Stimulated activated CD4-positive, alpha-beta T cell treated with anti-CD3 and anti-CD28 coated beads, Interleukin-4, amount 100 ng/mL, for 1 hour (primary cell): ENCODE measurements around the gene TSPAN16.
A peak's percentile ranks its signal among the peaks of the same experiment; 100 is the strongest.

Experiments
- DNase-seq: peaks from one replicate; pipeline ENCODE4 v3.0.0-alpha.2; 2020

Gene TSPAN16, protein sequence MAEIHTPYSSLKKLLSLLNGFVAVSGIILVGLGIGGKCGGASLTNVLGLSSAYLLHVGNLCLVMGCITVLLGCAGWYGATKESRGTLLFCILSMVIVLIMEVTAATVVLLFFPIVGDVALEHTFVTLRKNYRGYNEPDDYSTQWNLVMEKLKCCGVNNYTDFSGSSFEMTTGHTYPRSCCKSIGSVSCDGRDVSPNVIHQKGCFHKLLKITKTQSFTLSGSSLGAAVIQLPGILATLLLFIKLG

DNA sequence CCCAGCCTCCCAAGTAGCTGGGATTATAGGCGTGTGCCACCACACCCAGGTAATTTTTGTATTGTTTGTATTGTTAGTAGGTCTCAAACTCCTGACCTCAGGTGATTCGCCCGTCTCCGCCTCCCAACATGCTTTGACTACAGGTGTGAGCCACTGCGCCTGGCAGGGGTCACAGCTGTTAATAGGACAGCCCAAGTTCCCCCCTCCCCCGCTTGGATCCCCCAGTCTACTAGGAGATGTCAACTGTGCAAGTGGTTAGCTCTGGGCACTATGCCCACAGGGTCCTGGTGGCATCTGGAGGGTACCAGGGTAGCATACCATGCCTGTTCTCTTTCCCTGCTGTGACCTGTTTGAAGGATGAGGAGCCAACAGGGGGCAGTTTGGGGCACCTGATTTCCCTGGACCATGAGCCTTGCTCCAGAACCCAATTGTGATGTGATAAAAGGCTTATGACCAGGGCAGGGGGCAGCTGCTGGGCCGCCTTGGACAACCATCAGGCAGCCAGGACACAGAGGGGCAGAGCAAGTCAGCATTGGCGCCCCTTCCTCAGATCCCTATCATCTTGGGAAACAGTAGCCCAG lies at the start of gene TSPAN16:
Gene TSPAN16 (plus strand): TSS at position 496 of the 581 bp plus-strand sequence. CDS start 138 bp downstream, outside the sequence.
- no peak for DNase-seq

DNA sequence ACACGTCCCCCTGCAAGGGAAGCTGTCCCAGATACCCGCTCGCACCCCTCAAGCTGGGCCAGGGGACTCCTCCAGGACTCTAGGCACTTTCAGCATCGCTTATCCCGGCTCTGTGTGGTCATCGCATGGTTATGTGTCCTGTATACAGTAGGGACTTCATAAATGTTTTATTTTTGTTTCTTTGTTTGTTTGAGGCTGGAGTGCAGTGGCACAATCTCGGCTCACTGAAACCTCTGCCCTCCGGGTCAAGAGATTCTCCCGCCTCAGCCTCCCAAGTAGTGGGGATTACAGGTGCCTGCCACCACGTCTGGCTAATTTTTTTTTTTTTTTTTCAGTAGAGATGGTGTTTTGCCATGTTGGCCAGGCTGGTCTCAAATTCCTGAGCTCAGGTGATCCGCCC lies 49.0 kb upstream of the TSPAN16 start:
- DNase-seq: no peak

DNA sequence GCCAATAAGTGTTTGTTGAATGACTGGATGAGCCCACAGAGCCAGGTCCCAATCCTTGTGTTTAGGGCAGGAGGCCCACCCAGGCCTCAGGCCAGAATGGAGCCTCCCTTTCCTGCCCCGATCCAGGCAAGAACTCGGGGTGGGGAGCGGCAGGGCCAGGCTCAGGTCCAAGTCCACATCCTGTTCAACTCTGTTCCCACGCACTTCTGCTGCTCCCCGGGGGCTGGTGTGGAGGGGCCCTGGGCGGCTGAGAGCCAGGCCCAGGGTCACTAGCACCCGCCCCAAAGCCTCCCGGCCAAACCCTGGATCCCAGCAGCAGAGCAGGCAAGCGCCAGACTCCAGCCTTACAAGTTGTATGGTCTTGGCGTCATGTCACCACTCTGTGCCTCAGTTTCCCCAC lies 48.6 kb upstream of the TSPAN16 start:
- DNase-seq: no peak

DNA sequence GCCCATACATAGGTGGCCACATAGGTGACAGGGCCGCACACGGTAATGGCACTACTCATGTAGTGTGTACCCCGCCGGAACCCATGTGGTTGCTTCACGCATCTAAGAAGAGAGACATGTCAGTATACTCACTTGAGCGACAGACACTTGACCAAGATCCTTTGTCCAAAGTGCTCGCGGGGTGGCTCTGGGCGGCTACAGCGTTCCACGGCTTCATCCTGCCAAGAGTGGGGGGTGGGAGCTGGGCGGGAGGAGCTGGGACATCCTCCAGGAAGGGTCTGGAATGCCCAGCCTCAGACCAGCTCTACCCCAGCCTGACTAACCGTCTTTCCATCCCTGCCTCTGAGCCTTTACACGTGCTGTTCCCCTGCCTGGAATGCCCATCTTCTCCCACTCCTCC lies 48.0 kb upstream of the TSPAN16 start:
- no peak for DNase-seq

DNA sequence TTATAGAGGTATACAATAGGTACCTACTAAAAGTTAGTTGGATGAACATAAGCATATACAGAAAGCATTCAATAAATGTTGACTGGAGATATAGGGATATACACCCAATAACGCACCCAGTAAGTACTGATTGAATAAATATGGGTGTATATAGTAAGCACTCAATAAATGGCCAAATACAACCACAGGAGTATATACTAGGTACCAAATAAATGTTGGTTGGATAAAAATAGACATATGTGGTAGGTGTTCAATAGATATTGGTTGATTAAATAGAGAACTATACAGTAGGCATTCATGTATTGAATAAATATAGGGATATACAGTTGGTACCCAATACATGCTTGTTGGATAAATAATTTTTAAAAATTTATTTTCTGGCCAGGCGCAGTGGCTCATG lies 47.1 kb upstream of the TSPAN16 start:
- DNase-seq: no peak

DNA sequence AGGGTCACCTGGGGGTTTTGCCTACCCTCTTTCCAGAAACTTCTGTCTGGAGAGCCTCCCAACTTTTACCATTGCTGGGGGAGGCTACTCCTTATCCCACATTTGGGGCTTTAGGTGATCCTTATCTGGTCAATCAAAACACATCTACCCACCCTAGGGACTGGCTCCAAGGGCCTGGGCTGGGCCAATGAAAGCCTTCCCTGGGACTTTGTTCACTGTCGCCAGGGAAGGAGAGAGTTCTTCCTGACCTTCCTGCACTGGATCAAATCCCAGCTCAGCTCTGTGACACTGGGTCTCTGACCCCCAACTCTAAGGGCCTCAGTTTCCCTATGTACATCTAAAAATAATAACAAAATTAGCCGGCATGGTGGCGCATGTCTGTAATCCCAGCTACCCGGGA lies 44.7 kb upstream of the TSPAN16 start:
- no peak for DNase-seq

DNA sequence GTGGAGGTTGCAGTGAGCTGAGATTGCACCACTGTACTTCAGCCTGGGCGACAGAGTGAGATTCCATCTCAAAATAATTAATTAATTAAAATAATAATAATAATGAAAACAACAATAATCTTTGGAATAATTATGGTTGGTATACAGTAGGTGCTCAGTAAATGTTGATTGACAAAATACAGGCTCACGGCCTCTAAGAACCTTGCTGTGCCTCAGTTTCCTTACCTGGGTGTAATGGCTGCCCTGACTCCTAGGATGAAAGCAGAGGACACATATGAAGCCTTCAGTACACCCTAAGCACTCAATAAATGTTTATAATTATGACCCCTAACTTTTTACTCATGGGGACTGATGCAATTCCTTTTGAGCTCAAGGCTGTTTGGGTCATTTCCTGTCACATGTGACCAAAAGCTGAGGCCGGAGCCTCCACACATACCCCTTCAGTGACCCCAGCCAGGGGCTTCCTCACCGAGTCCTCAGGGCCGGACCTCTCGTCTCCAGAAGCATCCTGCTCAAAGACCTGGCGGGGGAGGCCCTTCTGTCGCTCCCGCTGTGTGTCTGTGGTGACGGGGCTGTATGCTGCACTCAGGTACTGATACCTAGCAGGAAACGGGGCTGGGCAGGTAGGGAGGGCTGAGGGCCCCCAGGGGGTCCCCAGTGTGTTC lies 44.2 kb upstream of the TSPAN16 start:
- no peak for DNase-seq

DNA sequence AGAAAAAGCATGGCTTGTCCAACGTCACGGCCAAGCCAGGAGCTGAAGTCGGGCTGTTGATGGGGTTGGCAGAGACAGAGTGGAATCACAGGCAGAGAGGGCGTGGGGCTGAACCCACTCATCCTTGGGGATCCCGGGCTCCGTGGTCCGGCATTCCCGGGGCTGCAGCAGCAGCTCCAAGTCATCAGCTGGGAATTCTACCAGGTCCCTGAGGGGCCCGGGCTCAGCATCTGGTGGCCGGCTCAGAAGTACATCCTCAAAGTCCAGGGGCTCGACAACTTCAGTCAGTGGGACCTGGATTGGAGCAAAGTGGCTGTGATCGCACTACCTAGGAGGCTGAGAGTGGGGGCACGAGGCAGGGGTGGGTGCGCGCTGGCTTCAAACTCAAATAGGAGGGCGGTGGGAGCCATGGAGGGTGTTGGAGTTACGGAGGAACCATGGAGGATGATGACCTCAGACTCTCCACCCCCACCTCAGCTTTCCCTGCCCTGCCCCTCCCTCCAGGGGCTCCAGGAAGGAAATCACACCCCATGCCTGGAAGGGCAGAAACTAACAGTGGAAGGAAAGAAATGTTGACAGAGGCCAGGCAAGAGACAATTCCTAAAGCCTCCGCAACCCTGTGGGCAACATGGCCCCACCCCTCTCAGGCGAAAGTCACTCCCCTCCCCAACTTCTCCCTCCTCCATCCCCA lies 43.1 kb upstream of the TSPAN16 start:
- no peak for DNase-seq

DNA sequence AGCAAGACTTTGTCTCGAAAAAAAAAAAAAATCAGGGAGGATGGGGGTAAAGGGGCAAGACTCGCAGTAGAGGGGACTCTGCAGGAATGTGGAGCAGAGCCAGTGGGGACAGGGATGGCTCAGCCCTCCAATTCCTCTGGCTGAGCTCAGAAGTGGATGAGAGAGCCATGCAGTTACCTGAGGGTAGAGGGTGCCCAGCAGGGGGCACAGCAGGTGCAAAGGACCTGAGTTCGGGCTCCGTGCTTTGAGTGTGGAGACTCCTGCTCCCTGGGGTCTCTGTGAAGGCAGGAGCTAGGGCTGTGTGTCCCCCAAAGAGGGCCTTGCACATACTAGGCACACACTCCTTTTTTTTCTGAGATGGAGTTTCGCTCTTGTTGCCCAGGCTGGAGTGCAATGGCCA lies 41.3 kb upstream of the TSPAN16 start:
- DNase-seq: no peak

DNA sequence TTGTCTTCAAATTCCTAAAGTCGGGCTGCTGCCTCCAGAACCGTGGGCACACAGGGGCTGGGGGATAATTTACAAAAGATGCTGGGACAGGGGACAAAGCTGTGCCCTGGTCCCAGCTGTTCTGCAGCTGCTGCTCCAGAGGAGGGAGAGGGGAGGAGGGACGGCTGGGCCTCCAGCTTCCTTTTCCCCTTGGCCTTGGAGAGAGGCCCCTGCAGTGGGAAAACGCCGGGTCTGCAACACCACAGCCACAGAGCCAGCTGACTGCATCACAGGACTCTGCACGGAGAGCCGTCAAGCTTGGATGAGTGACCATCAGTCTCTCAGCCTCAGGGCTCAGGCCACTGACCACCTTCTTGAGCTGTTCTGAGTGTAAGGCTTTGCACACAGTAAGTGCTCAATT lies 39.8 kb upstream of the TSPAN16 start:
- DNase-seq: no peak

DNA sequence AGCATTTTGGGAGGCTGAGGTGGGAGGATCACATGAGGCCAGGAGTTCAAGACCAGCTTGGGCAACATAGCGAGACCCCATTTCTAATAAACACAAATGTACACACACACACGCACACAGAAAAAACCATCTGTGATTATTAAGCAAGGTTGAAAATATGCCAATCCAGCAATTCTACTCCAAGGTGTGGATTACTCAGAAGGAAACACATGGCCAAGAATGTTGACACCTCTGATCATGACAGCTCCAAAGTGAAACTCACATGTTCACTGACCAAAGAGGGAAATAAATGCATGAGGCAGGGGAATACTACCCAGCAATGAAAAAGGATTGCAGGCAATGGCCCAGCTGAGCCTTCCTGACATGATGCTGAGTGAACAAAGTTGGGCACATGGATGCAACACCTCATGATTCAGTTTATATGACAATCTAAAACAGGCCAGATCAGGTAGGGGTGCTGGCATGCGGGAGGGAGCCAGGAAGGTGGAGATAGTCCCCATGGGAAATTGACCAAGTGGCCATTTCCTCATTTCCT lies 38.0 kb upstream of the TSPAN16 start:
- no peak for DNase-seq

DNA sequence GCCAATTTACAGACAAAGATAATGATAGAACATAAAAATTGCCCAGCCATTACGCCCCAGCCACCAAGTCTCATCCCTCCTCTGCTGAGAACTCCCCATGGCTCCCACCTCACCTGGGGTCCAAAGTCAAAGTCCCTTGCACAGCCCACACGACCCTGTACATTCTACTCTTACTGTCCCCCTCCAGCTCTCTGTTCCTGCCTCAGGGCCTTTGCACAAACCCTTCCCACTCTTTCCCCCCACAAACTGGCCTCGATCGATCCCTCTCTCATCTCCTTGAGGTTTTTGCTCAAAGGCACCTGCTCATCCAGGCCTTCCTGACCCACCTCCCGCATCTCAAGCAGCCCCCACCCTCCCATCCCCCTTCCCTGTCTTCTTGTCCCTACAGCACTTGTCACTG lies 35.0 kb upstream of the TSPAN16 start:
- DNase-seq: no peak

DNA sequence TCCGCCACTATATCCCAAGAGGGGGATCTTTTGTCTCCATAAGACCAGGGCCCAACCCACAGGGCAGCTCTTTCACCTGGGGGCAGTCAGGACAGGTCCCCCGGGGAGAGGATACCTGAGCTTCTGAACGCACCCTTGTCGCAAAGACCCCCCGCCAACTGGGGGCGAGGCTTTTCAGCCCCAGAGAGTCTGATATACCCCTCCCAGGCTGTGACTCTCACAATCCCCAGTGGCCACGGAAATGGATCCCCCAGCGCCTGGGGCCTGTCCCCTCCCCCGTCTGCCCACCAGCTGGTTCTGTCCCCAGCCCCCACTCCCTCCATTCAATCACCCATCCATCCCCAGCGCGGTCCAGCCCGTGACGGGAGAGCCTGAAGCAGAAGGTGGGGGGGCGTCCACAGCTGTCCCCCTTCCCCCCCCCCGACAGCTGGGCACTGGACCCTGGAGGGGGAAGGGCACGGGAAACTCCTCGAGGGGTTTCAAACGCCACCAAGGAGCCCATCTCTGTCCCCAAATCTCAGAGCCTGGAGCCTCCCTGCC lies 34.5 kb upstream of the TSPAN16 start:
- DNase-seq: no peak

DNA sequence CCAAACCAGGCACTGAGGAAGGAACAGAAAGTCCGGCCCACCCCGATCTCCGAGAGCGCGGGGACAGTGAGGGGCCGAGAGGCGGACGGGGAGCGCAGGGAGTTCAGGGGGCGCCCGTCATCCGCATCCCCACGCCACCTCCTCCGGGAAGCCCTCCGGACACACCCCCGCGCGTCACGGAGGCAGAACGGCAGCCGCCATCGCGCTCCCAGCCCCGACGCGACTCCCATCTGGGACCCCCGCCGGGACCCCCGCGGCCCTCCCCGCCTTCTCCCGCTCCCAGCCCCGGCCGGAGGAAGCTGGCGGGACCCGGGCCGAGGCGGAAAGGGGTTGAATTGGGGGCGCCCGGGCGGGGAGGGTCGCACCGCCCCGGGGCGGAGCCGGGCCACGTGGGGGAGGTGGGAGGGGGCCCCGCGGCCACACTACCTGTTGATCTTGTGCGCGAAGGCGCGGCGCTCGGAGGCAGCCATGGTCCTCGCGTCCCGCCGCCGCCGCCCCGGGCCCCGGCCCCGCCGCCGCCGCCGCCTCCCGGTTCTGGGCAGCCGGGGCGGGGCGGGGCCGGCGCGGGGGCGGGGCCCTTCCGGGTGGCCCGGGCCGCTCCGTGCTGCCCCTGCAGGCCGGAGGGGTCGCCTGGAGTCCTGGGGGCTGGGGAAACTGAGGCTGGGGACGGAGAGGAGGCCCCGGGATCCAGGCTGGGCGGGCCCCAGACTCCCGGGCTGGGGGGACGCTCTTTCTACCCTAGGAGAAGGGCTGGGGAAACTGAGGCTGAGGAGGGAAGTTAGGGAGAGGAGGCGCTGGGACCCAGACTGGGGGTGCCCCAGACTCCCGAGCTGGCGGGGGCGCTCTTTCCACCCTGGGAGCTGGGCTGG lies 33.8 kb upstream of the TSPAN16 start, which contains the start of gene DOCK6:
Gene DOCK6 (minus strand): TSS at position 554 of the 869 bp plus-strand sequence. CDS start 84 bp downstream, at position 470.
- DNase-seq: peak; percentile 35

DNA sequence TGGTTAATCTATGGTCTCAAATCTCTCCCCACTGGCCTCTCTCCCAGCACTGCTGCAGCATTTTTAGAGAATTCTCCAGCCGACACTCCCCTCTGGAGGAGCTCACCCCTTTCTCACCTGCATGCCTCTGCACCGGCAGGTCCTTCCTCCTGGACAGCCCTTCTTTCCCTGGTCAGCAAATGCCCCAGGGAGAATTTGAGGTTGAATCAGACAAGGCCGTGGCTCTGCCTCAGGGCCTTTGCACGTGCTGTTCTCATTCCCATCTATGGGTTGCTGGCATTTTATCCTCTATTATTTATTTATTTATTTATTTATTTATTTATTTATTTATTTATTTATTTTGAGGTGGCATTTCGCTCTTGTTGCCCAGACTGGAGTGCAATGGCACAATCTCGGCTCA lies 32.2 kb upstream of the TSPAN16 start:
- no peak for DNase-seq

DNA sequence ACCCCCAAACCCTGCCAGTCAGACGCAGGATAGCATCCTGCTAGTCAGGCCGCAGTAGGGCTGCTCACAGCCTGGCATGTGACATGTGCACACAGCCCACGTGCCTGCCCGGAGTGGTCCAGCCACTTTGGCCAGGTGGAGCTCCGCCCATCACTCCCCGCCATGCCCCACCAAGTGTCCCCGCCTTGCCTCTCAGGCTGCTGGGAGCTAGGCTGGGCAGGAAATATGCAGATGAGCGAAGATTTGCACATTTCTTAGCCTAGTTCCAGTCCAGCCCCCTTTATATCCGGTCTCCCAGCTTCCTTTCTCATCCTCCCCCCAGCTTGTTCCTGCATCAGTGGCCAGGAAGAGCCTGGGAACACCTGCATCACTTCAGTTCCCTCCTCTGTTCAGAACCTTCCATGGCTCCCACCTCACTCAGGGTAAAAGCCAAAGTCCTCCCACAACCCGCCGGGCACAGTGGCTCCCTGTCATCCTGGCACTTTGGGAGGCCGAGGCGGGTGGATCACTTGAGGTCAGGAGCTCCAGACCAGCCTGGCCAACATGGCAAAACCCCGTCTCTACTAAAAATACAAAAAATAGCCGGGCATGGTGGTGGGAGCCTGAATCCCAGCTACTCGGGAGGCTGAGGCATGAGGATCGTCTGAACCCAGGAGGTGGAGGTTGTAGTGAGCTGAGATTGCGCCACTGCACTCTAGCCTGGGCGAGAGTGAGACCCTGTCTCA lies 31.3 kb upstream of the TSPAN16 start:
- DNase-seq: no peak

DNA sequence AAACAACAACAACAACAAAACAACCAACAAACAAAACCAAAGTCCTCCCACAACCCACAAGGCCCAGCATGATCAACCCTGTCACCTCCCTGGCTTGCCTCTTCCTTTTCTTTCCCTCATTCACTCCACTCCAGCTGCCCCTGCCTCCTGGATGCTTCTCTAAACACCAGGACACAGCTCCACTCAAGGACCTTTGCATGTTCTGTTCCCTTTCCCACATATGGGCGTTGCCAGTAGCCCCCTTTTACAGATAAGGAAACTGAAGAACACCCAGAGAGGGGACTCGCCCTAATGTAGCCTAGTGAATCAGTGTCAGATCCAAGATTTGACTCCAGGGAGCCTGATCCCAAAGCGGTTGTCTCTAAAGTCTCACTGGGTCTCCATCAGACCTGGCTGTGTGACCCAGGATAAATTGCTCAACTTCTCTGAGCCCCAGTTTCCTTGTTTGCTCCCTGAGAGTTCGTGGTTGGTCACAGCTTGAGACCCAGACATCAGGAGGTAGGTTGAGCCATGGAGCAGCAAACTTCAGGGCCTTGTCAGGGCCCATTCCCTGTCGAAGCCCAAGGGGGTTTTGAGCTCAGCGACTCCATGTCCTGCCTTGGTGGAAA lies 30.7 kb upstream of the TSPAN16 start:
- no peak for DNase-seq

DNA sequence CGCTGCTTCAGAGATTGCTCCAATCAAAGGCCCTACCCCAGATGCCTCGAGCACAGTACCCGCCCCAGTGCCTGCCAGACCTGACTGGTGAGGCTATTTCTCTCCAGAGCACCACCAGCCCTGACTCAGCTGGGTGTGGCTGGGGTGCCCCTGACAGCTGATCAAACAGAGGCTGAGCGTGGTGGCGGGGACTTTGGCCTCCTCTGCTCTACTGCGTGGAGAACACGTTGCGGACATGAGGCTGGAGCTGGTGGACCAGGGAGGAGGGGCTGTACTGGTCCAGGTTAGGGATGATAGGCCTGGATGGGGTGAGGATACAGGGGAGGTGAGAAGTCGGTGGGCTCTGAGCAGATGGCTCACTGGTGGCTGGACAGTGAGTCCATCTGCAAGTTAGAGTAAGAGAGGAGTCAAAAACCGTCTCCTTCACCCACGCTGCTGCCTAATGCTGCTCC lies 30.1 kb upstream of the TSPAN16 start:
- no peak for DNase-seq

DNA sequence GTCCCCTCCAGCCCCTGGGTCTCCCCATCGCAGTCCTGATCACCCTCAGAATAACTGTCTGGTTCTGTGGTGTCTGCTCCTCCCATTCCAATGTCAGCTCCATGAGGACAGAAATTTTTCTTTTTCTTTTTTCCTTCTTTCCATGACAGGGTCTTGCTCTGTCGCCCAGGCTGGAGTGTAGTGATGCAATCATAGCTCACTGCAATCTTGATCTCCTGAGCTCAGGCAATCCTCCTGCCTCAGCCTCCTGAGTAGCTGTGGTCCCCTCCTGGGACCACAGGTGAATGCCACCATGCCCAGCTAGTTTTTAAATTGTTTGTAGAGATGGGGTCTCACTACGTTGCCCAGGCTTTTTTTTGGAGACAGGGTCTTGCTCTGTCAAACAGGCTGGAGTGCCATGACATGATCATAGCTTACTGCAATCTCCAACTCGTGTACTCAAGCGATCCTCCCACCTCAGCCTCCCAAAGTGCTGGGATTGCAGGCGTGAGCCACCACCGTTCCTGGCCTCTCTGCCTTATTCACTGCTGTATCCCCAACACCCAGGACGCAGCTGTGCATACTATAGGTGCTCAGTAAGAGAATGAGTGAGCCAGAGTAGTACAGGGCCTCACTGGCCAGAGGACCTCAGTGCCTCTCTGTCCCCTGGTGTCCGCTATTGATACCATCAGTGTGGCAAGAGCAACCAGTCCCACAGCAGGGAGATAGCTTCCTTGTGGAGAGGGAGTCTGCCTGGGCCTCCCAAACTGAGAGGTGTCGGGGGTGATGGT lies 28.5 kb upstream of the TSPAN16 start:
- no peak for DNase-seq

DNA sequence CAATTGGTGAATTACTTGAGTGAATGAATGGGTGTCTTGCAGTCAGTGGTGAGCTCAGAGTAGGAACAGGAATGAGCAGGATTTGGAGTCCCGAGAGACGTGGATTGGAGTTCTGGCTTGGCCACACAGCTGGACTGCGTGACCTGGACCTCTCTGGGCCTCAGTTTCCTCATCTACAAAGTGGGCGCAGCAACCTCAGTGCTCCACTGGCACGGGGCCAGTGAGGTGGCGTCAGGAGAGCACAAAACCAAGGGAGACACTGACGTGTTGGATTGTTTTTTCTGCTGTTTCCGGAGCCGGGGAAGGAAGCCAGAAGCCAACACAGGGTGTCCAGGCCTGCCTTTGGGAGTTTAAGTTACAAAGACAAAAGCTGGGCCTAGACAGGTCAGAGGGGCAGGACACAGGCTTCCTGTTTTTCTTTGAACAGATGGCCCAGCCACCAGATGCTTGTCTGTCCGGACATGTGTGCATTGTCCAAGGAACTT lies 27.1 kb upstream of the TSPAN16 start:
- no peak for DNase-seq
